ENCODE results near the gene TCEA3.

The TCEA3 gene

GRCh38 chr1:23424293-23425192, at the start of gene TCEA3:
TCEA3 (minus strand) TSS chr1:23424748; CDS start chr1:23424633, 115 bp downstream.
- no peak for DNase-seq (ENCODE audit: low spot score)

- DNase-seq (ENCODE audit: low spot score) = no peak
These were observed 48.7 kb upstream of the TCEA3 start for GRCh38 chr1:23473037-23473800.

- DNase-seq (ENCODE audit: low spot score) = no peak
These were observed 47.9 kb upstream of the TCEA3 start for GRCh38 chr1:23472351-23473036.

- DNase-seq (ENCODE audit: low spot score) = no peak
These were observed 47.0 kb upstream of the TCEA3 start for GRCh38 chr1:23471473-23472075.

GRCh38 chr1:23470282-23471070, 45.9 kb upstream of the TCEA3 start:
- DNase-seq (ENCODE audit: low spot score) = no peak

- no peak for DNase-seq (ENCODE audit: low spot score)
These were observed 44.9 kb upstream of the TCEA3 start for GRCh38 chr1:23469372-23469982.

GRCh38 chr1:23466423-23466989, 42.0 kb upstream of the TCEA3 start:
- DNase-seq (ENCODE audit: low spot score) = no peak

- DNase-seq (ENCODE audit: low spot score) = no peak
These were observed 38.7 kb upstream of the TCEA3 start for GRCh38 chr1:23463286-23463685.

GRCh38 chr1:23462766-23463165, 38.2 kb upstream of the TCEA3 start:
- DNase-seq (ENCODE audit: low spot score) = no peak

GRCh38 chr1:23461050-23461449, 36.5 kb upstream of the TCEA3 start:
- DNase-seq (ENCODE audit: low spot score) = no peak

GRCh38 chr1:23460519-23460918, 36.0 kb upstream of the TCEA3 start:
- no peak for DNase-seq (ENCODE audit: low spot score)

- no peak for DNase-seq (ENCODE audit: low spot score)
These were observed 34.8 kb upstream of the TCEA3 start for GRCh38 chr1:23459338-23459757.

- no peak for DNase-seq (ENCODE audit: low spot score)
These were observed 31.7 kb upstream of the TCEA3 start for GRCh38 chr1:23456226-23456625.

GRCh38 chr1:23453455-23454000, 29.0 kb upstream of the TCEA3 start:
- DNase-seq (ENCODE audit: low spot score) = no peak

GRCh38 chr1:23452011-23452411, 27.5 kb upstream of the TCEA3 start:
- DNase-seq (ENCODE audit: low spot score) = peak; percentile 64

- DNase-seq (ENCODE audit: low spot score) = no peak
These were observed 26.9 kb upstream of the TCEA3 start for GRCh38 chr1:23451441-23451840.

GRCh38 chr1:23450894-23451293, 26.3 kb upstream of the TCEA3 start:
- DNase-seq (ENCODE audit: low spot score) = no peak

GRCh38 chr1:23449958-23450357, 25.4 kb upstream of the TCEA3 start:
- DNase-seq (ENCODE audit: low spot score) = no peak

- DNase-seq (ENCODE audit: low spot score) = no peak
These were observed 24.8 kb upstream of the TCEA3 start for GRCh38 chr1:23449306-23449705.

- DNase-seq (ENCODE audit: low spot score) = no peak
These were observed 24.3 kb upstream of the TCEA3 start for GRCh38 chr1:23448846-23449245.

All from hematopoietic multipotent progenitor cell treated with erythropoietin and hydrocortisone succinate and interleukin-3 and kit ligand, for 17 days (in vitro differentiated cells).